ENCODE measurements around the gene HPGD. TPM values are rescaled to one million over a fixed set of nuclear protein-coding genes. Genes with fewer than 3 reads are reported as not detected.
A peak's percentile ranks its signal among the peaks of the same experiment; 100 is the strongest.
"Not testable (repeated sequence)": the region's sequence is repeated elsewhere in the genome, so short reads cannot be mapped to it uniquely, and the experiment has no call there.

Gene HPGD
- polyA plus RNA-seq, 4 donors = 60.2 to 88.5 (median 77.5) TPM

- DNase-seq (ENCODE audit: low read depth in 4 of 4, low spot score in 2 of 4) = no peak
These were observed 5.9 kb upstream of the HPGD start for GRCh38 chr4:174528226-174528625.

- DNase-seq (ENCODE audit: low read depth in 4 of 4, low spot score in 2 of 4) = no peak
These were observed 4.4 kb upstream of the HPGD start for GRCh38 chr4:174526731-174527130.

- no peak for DNase-seq (ENCODE audit: low read depth in 4 of 4, low spot score in 2 of 4)
These were observed 2.0 kb upstream of the HPGD start for GRCh38 chr4:174524242-174524641.

GRCh38 chr4:174523025-174523693, 871 bp upstream of the HPGD start:
- DNase-seq (ENCODE audit: low read depth in 4 of 4, low spot score in 2 of 4) = peak in 1 of 4 donors; percentile 13

- peak in 1 of 4 donors; percentile 25 for DNase-seq (ENCODE audit: low read depth in 4 of 4, low spot score in 2 of 4)
These were observed 497 bp downstream of the HPGD start for GRCh38 chr4:174521800-174522182.

GRCh38 chr4:174520660-174521059, 1.6 kb downstream of the HPGD start:
- DNase-seq (ENCODE audit: low read depth in 4 of 4, low spot score in 2 of 4) = no peak

- no peak for DNase-seq (ENCODE audit: low read depth in 4 of 4, low spot score in 2 of 4)
These were observed 4.5 kb downstream of the HPGD start for GRCh38 chr4:174517502-174518445.

- no peak for DNase-seq (ENCODE audit: low read depth in 4 of 4, low spot score in 2 of 4)
These were observed 5.5 kb downstream of the HPGD start for GRCh38 chr4:174516794-174517193.

GRCh38 chr4:174516345-174516744, 5.9 kb downstream of the HPGD start:
- no peak for DNase-seq (ENCODE audit: low read depth in 4 of 4, low spot score in 2 of 4)

- DNase-seq (ENCODE audit: low read depth in 4 of 4, low spot score in 2 of 4) = no peak
These were observed 9.5 kb downstream of the HPGD start for GRCh38 chr4:174512745-174513144.

- no peak for DNase-seq (ENCODE audit: low read depth in 4 of 4, low spot score in 2 of 4)
These were observed 16.4 kb downstream of the HPGD start for GRCh38 chr4:174505892-174506291.

GRCh38 chr4:174505007-174505406, 17.3 kb downstream of the HPGD start:
- no peak for DNase-seq (ENCODE audit: low read depth in 4 of 4, low spot score in 2 of 4)

GRCh38 chr4:174503079-174503715, 19.1 kb downstream of the HPGD start:
- no peak for DNase-seq (ENCODE audit: low read depth in 4 of 4, low spot score in 2 of 4)

- no peak for DNase-seq (ENCODE audit: low read depth in 4 of 4, low spot score in 2 of 4)
These were observed 25.5 kb downstream of the HPGD start for GRCh38 chr4:174496631-174497432.

- DNase-seq (ENCODE audit: low read depth in 4 of 4, low spot score in 2 of 4) = peak in 2 of 4 donors; percentile 25 to 29
These were observed 26.7 kb downstream of the HPGD start for GRCh38 chr4:174495626-174496025.

- no peak for DNase-seq (ENCODE audit: low read depth in 4 of 4, low spot score in 2 of 4)
These were observed 27.6 kb downstream of the HPGD start for GRCh38 chr4:174494726-174495125.

- DNase-seq (ENCODE audit: low read depth in 4 of 4, low spot score in 2 of 4) = no peak
These were observed 28.1 kb downstream of the HPGD start for GRCh38 chr4:174494146-174494545.

GRCh38 chr4:174490451-174490961, 31.8 kb downstream of the HPGD start:
- DNase-seq (ENCODE audit: low read depth in 4 of 4, low spot score in 2 of 4) = no peak

GRCh38 chr4:174488368-174488767, 33.9 kb downstream of the HPGD start:
- DNase-seq (ENCODE audit: low read depth in 4 of 4, low spot score in 2 of 4) = not testable (repeated sequence)

GRCh38 chr4:174485025-174485424, 37.3 kb downstream of the HPGD start:
- DNase-seq (ENCODE audit: low read depth in 4 of 4, low spot score in 2 of 4) = no peak

All from left renal cortex interstitium (tissue), 4 donors.